GM06990 (cell line): ENCODE results near the gene CAPN9.

Experiments used
- DNase-seq: peaks from one replicate; pipeline ENCODE4 v3.0.0-alpha.2; 2011; ENCODE audit not compliant: insufficient read length; ENCODE audit errors: extremely low read depth
- H3K27me3 ChIP-seq: replicated peaks from 2 replicates; pipeline ENCODE4 v1.6.0; 2011; ENCODE audit warnings: low read length; ENCODE audit not compliant: control insufficient read depth, insufficient read depth
- H3K36me3 ChIP-seq: 2 replicates; pipeline ENCODE4 v1.5.1; 2011; ENCODE audit warnings: low read length; ENCODE audit not compliant: control insufficient read depth, insufficient read depth
- H3K4me3 ChIP-seq: replicated peaks from 2 replicates; pipeline ENCODE4 v1.5.1; 2011; ENCODE audit warnings: low read depth, mild to moderate bottlenecking, control low read depth, low read length
- CTCF ChIP-seq: IDR thresholded peaks from 2 replicates; pipeline ENCODE4 v1.5.1; 2011; ENCODE audit warnings: low read length, control low read depth, mild to moderate bottlenecking, inconsistent platforms; ENCODE audit not compliant: insufficient read depth, poor library complexity, severe bottlenecking

The CAPN9 gene

GRCh38 chr1:230781594-230781993, 34.4 kb downstream of the CAPN9 start:
- no peak for TF ChIP-seq CTCF
- no peaks in the 10 kb centered on the region for H3K36me3 ChIP-seq
- DNase-seq = no peak
- H3K4me3 ChIP-seq = no peak overlapping the region
- H3K27me3 ChIP-seq = no peaks in the 10 kb centered on the region; the same call in 1 of the 2 replicates

- no peak for DNase-seq
- Histone ChIP-seq H3K27me3 (no peaks in the 10 kb centered on the region; the same call in 1 of the 2 replicates), H3K4me3 (no peak overlapping the region), H3K36me3 (no peaks in the 10 kb centered on the region)
- TF ChIP-seq CTCF = no peak
Measured at GRCh38 chr1:230784163-230784562, 37.0 kb downstream of the CAPN9 start.

DNA sequence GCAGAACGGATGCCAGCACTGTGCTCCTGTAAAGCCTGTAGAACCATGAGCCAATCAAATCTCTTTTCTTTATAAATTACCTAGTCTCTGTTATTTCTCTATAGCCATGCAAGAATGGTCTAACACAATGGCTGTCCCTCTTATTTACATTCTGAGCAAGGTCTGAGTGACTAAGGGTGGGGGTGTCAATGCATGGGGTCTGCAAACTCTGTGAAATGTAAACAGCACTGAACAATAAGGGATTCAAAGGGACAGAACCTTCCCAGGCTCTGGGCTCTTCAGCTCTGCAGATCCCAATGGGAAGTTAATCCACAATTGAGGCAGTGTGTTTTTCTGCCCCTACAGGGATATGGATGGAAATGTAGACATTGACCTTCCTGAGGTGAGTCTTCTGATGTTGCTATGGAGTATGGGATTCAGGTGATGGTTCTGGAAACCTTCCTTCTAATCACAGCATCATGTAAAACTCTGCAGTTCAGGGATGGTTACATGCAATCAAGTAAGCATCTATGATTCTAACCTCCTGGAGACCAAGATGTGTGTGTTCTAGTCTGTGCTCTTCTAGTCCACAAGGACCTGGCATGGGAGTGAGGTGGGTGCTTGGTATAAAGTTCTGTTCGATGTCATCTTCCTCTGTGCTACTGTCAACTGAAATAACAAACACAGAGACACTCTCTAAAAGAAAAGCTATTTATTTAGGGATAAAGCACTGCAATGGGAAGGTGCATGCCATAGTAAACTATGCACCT, 38.6 kb downstream of the CAPN9 start:
- H3K27me3 ChIP-seq = no peaks in the 10 kb centered on the region; the same call in 1 of the 2 replicates
- no peak for DNase-seq
- no peak overlapping the region for H3K4me3 ChIP-seq
- no peak for TF ChIP-seq CTCF
- H3K36me3 ChIP-seq = no peaks in the 10 kb centered on the region

DNA sequence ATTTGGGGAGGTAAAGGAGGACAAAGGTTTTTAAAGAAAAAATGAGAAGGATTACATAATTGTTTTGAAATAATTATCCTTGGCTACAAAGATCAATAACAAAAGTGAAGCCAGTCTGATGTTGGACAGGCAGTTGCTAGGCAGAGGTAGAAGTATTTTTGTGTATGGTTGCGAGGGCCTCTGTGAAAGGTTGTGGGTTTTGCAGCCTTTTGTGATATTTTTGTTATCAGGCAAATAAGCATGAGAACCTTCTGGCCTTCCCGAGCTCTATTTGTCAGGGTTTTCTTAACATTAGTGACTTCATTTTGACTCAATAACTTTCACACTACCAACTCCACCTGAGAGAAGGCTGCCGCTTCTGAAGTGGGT, 39.2 kb downstream of the CAPN9 start:
- DNase-seq = no peak
- no peak for TF ChIP-seq CTCF

DNA sequence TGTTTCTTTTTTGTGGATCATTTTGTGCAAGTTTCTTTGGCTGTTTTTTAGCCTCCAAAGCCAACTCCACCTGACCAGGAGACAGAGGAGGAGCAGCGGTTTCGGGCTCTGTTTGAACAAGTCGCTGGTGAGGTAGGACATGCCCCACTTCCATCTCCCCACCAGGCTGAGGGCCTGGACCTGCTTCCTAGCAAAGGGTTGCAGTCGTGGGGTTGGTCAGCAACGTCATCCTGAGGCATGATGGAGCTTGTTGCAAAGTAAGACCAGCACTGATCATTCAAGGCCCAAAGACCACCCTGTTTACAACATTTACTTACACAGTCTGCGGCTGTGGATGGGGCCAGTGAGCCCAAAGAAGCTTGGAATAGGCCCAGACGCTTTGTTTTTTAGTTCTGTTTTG, 40.3 kb downstream of the CAPN9 start:
- TF ChIP-seq CTCF = no peak
- H3K36me3 ChIP-seq = no peaks in the 10 kb centered on the region
- H3K4me3 ChIP-seq = no peak overlapping the region
- DNase-seq = no peak
- no peaks in the 10 kb centered on the region; the same call in none of the 2 replicates for H3K27me3 ChIP-seq

More for the DNA sequence above, 39.2 kb downstream of the CAPN9 start:
- Histone ChIP-seq H3K36me3 (no peaks in the 10 kb centered on the region), H3K27me3 (no peaks in the 10 kb centered on the region; the same call in 1 of the 2 replicates), H3K4me3 (no peak overlapping the region)
